ENCODE measurements around the gene ARHGAP26.

The ARHGAP26 gene, protein sequence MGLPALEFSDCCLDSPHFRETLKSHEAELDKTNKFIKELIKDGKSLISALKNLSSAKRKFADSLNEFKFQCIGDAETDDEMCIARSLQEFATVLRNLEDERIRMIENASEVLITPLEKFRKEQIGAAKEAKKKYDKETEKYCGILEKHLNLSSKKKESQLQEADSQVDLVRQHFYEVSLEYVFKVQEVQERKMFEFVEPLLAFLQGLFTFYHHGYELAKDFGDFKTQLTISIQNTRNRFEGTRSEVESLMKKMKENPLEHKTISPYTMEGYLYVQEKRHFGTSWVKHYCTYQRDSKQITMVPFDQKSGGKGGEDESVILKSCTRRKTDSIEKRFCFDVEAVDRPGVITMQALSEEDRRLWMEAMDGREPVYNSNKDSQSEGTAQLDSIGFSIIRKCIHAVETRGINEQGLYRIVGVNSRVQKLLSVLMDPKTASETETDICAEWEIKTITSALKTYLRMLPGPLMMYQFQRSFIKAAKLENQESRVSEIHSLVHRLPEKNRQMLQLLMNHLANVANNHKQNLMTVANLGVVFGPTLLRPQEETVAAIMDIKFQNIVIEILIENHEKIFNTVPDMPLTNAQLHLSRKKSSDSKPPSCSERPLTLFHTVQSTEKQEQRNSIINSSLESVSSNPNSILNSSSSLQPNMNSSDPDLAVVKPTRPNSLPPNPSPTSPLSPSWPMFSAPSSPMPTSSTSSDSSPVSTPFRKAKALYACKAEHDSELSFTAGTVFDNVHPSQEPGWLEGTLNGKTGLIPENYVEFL

DNA sequence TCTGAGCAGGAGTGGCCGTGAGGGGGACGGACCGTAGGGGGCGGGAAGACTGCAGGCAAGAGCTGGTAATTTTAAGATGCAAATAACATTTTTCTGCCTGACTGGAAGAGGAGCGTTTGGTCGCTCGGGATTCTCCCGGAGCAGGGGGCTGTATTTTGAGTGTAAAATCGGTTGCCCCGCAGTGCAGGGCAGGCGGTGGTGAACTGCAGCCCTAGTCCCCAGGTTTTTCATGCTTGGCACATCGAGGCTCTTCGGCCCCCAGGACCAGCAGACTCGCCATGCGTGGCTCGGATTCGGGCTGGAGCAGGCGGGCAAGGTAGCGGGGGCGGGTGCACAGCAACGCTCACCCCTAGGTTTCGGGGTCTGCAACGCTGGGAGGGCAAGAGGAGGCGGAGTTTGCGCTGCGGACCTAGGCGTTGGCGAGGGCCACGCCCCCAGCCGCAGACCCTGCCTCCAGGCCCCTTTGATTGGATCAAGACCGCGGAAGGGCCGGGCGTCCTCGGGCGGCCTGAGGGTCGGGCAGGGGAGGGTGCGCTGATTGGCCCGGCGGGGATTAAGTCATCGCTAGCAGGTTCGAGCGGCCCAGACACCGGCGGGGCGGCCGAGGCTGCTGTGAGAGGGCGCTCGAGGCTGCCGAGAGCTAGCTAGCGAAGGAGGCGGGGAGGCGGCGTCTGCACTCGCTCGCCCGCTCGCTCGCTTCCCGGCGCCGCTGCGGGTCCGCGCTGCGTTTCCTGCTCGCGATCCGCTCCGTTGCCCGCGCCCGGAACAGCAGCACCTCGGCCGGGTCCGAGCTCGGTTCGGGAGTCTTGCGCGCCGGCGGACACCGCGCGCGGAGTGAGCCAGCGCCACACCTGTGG is at the start of gene ARHGAP26:
ARHGAP26 (plus strand) TSS at position 585 of the 857 bp plus-strand sequence. CDS start 385 bp downstream, outside the sequence.
- DNase-seq = peak; percentile 97

DNA sequence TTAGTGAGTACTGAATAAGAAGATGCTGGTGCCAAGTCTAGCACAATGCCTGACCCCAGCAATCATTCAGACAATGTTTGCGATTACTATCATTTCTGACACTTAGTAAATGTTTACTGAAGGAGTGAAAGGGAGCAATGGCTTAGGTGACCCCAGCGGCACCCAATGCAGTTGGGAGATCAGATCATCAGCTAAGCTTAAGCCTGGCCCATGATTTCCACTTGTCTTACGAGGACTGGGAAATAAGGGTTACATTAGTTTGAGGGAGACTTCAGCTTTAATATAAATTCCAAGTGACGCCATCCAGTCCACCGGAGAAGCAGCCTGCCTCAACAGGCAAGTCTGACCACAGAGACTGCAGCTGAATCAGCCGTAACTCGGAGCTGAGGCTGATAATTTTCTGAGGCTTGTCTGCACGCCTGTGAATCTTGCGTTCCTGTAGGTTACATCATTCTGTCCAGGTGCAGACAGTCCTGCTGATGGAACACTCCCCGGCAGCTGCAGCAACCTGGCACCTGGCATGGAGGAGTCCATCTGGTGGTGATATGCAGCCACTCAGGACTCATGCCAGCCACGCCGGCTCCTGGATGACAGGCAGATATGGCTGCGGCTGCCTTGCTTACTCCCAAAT is 49.4 kb upstream of the ARHGAP26 start:
- DNase-seq = no peak

DNA sequence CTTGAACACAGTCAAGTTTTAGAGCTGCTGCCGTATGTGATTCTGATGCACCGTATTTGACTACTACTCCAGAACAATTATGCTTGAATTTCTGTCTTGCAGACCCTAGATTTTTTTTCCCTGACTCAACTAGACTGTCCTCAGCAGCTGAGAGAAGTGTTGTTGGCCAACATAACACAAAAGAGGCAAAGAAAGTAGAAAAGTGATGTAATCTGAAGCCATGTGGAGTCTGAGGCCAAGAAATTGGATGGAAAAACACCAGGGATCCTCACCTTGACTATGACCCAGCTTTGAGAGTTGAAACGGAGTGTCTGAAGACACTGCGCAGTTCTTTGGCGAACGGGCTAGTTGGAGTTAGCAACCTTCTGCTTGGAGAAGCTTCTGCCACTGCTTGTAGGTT is 48.0 kb upstream of the ARHGAP26 start:
- DNase-seq = no peak

DNA sequence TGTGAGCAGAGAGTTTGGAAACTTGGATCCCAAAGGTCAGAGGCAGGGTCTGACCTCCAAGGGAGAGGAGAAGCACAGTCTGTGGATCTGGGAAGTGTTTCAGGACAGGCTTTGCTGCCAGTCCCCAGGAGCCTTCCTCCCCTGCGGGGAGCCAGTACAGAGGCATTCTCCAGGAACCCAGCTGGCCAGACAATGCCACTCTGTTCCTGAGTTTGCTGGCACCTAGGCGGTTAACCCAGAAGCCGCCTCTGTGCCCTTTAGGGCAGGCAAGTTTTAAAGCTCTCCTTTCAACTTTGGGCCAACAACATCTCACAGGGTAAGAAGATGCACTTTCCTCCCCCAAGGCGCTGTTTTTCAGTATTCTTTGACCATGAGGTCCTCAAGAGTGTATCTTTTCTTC is 47.3 kb upstream of the ARHGAP26 start:
- DNase-seq = no peak

DNA sequence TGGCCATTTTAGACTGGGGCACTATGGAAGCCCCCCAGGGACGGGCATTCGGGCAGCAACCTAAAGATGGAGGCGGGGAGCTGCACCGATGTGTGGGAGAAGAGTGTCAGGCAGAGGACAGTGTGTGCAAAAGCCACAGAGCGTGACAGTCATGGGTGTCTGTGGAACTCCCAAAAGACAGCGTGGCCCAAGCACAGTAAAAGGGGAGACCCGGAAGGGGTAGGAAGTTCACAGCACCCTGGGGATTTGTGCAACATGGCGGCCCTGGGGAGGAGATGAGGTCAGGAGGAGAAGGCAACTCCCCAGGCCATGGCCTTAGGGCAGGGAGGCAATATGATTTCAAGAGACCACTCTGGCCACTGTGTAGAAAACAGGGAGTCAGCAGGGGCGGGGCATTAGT is 45.4 kb upstream of the ARHGAP26 start:
- DNase-seq = no peak

DNA sequence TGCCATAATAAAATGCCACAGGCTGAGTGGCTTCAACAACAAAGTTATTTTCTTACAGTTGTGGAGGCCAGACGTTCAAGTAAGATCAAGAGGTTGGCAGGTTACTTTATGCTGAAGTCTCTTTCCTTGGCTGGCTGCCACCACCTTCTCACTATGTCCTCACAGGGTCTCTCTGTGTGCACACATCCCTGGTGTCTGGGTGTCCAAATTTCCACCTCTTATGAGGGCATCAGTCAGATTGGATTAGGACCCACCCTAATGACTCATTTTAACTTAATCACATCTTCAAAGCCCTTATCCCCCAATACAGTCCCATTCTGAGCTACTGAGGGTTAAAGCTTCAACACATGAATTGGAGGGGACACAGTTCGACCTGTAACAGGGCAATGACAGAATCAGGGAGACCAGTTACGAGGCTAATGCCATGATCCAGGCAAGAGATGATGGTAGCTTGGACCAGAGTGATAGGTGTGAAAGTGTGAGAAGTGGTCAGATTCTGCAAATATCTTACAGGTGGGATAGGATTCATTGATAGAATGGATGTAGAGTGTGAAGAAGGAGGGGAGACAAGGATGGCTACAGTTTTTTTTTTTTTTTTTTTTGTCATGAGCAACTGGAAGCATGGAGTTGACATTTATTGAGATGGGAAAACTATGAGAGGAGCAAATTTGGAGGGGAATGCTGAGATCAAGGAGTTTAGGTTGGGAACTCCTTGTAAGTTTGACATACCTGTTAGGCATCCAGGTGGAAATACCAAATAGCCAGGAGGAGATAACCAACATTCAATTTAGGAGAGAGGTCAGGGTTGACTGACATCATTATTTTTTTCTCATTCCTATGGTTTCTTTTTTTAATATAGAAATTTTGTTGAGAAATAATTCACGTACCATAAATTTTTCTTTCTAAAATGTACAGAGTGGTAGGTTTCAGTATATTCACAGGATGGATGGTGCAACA is 44.7 kb upstream of the ARHGAP26 start:
- DNase-seq = peak; percentile 14

DNA sequence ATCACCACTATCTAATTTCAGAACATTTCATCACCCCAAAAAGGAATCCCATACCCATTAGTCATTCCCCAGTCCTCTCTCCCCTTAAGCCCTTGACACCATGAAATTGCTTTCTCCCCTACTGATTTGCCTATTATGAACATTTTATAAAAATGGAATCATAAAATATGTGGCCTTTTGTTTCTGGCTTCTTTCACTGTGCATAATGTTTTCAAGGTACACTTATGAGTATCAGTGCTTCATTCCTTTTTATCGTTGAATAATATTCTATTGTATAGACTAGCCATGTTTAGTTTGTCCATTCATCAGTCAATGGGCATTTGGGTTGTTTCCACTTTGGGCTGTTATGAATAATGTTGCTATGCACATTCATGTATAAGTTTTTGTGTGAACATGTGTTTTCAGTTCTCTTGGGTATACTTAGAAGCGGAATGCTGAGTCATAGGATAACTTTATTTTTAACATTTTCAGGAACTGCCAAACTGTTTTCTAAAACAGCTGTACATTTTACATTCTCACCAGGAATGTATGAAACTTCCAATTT is 43.9 kb upstream of the ARHGAP26 start:
- peak; percentile 63 for DNase-seq

DNA sequence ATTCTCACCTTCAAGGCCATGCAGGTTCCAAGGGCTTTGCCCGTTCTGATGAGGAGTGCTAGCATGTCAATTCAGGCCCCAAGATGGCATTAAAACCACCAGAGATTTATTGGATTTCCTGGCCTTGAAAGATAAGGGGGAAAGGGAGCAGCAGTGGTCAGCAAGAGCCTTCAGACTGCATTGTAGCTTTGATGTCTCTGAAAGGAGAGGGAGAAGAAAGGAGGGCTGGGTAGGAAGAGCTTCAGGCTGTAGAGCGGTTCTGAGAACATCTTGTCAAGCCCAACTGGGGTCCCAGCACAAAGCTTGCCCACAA is 42.5 kb upstream of the ARHGAP26 start:
- DNase-seq = peak; percentile 86

DNA sequence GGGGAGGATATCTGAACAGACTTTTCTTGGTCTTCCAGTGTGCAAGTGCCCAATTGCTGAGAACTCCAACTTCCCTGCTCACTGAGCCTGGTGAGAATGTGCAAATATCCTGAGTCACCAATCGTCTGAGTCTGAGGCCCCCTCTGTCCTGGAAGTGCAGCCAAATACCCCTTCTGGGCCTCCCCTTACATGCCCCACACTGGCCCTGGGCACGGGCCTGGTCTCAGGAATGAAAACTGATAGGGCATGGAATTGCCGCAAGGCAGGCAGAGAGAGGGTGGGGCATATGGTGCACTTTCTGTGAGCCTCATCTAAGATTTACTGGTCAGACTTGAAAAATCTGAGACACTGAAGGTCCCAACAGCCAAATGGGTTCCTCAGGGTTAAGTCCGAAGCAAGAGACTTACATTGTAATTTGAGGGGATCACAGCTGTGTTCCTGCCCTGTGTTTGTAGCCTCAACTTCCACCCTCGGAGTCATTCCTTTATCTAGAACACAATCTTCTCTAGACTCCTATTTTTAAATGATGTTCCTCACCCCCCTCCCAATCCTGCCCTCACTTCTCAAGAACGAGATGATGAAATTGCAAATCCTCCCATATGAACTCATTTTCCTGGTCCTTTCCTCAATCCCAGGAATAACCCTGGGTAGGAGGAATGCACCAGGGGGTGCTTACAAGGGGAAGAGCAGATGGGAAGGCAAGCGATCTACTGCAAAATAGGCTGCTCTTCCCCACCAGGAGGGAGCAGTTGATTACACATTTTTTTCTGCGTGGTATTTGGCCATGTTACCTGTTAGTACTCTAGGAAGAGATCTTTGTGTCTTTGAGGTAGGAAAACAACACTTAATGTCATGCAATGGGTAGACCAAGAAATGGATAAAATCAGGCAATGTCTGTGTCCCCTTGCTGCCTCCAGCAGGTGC is 34.6 kb upstream of the ARHGAP26 start:
- no peak for DNase-seq

DNA sequence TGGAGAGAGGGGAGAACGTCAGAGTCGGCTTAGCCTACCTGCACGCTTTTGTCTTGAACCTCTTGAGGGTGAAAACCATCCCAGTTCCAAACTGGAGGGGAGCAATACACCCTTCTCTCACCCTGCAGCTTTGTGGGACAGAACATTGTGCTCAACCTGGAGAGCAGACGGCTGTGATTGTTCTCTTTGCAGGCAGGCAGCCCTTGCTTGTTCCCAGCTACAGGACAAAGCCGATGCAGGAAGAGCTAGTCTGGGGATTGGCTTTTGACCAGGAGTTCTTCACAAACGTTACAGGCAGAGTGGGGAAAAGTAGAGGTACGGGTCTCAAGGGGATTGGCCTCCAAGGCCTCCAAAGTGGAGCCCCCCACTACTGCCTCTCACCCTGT is 33.9 kb upstream of the ARHGAP26 start:
- no peak for DNase-seq

DNA sequence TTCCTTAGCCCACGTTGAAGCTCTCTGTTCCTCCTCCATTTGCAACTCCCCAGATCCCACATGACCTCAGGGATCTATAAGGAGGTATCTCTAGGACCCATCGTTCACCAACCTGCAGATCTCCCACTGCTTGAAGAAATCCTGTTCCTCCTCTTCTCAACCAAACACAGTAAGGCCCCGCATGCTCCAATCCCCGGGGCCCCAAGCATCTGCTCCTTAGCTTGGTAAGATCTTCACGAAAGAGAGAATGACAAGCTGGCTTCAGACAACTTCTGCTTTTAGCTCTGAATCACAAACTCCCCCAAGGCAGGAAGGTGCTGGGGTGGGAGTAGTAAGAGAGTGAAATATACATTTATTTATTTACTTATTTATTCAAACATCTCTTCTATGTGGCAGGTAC is 33.0 kb upstream of the ARHGAP26 start:
- DNase-seq = peak; percentile 79

DNA sequence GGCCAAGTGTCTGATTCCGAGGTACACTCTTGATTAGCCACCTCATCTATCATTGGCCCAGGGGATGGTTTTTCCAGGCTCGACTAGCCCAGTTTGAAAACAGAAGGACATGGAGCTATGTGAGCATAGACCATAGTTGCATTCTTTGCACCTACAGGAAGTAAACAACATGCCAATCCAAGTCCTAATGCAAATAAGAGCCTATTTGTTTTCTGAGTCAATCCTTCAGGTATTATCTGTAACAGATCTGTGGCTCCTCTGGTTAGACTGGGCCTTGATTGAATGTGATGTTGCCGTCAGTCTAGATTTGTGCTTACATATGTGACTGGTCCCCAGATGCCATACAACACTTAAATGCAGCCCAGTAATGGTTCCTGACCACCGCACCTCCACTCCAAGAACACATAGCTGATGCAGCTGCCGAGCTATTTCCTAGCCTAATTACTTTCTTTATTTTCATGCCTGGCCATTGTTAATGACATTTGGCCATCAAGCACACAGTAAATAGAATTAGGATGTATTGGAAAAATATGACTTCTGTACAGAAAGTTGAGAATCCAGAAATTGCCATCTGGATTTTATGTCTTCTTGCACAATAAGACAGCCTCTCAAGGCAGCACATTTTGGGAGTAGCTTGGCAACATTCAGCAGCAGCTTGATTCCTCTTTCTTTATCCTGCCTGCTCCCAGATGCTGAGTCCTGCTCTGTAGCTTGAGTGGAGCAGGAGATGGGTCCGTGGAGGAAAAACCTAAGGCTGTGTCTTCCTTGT is 29.5 kb upstream of the ARHGAP26 start:
- DNase-seq = no peak

DNA sequence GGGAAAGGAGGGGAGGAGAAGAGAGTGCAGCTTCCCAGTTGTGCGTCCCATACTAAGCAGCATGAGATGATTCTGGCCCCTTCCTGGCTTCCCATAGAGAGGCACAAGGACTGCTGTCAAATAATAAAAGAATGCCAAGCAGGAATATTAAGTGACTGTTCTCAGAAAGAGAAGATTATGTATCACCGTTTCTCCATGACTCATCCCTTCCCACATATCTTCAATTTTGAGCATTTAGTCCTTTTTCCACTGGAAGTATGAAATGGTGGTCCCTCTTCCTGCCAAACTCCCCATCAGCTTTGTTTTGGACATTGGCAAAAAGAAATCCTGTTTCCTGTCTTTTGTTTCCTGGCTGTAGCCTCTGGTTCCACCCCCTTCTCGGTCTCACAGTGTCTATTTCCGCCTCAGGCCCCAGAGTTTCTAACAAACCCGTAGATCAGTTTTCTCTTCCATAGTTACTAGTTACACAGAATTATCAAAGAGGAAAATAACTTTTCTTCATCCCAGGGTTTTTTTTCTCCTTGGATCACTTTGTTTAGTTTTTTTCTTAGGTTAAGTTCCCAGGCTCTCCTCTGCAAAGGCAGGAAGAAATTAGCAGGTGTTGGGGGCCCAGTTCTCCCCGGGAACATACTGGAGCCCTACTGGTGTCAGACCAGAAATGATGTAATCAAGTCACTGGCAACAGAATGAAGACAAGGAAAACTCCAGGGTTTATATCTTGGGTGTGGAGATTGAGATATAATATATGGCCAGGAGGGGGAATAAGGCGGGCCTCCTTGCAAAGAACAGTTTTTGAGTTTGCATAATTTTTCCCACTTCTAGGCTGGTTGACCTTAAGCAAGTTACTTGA is 26.4 kb upstream of the ARHGAP26 start:
- DNase-seq = no peak

DNA sequence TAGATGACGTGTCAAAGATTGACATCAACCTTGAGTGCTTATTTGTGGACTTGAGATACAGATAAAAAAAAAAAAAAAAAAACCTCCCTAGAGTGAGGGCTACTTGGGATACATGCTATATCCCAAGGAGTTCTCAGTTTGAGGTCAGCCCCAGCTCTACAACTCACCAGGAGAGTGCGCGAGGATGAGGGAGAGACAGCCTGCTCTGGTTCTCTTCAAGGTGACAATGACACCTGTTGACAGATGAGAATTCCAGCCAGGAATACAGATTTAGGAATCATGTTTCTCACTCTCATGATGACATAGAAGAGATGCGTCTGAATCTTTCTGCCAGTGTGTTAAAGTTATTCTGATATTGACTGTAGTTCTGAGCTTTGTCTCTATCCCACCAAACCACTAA is 24.9 kb upstream of the ARHGAP26 start:
- no peak for DNase-seq

DNA sequence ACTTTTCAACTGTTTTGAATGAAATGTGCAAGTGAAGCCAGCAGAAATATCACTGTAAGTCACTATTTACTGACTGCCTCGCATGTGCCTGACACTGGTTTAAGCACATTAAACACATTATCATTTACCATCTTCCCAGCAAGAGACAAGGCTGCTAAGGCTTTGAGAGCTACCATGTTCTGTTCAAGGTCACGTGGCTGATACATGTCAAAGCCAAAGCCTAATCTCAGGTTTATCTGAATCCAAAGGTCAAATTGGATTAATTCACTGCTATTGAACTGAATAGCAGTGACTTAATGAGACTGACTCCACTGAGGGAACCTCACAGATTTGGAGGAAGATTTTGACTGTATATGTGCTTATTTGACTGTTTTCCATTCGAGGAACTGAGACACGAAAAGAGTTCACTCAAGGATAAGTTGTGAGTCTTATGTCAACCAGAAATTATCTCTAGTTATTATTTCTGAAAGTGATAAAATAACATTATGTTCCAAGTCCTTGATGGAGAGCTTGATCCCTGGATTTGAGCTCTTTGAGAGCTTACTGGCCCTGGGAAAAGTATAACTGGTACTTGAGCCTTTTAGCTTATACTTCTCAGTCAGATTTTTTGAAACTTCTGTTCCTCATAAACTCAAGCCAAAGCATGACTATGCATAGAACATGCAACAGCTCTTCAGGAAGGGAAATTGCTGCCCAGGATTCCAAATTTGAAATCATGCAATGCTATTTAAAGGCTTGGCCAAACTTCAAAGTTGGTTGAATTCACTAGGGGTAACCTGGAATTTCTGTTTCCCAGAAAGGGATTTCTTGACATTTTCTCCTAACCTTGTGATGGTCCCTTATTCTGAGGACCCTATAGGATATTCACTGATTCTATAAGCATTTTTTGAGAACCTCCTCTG is 23.4 kb upstream of the ARHGAP26 start:
- DNase-seq = no peak

DNA sequence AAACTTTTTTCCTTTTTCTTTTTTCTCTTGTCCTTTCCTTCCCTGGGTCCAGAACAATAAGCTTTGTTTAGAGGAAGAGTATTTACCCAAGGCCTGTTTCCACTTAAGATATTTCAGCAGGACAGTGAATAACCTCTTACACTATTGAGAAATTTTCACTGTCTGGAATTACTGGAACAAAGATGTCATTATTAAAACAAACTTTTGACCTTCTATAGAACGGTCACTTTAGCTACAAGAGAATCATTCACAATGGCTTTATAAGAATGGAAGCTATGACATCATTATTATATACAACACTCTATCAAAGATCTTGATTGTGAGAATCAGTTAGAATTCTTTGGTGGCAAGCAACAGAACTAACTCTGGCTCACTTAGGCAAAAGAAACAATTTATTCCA is 22.0 kb upstream of the ARHGAP26 start:
- no peak for DNase-seq

DNA sequence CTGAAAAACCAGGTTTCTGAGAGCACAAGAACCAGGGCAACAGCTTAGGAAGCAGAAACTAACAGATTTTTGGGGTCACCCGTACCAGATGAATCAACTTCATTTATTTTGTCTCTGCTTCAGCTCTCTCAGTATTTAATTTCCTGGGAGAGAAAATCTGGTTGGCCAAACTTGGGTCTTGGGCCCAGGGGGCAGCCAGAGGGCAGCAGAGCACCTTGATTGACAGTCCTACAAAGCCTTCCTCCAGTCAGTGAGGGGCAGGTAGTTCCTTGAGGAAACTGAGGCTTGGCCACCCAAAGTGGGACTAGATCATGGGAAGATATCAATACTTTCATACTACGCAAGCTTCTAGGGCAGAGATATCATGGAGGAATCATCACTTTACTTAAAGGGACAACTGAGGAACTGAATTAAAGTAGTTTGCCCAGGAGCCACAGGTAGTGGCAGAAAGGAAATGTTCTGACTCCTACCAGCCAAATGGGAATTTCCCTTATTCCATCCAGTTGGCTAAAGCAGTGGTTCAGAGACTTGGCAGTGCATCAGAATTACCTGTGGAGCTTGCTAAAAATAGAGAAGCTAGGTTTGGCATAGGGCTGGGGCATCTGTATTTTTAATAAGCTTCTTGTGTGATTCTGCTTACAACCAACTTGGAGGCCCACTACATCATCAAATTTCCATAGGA is 21.5 kb upstream of the ARHGAP26 start:
- peak; percentile 68 for DNase-seq
